GM23338 (cell line): Measurements from ENCODE around the gene AKAP9. TPM values are rescaled to one million over a fixed set of nuclear protein-coding genes. Genes with fewer than 3 reads are reported as not detected.

Experiments used
- ATAC-seq: fragments of 200-7000 bp; cut with Tn5 transposase; 3 replicates; pipeline ENCODE4 v1.9.1; 2020
- DNase-seq: peaks from one replicate; pipeline ENCODE4 v3.0.0-alpha.2; 2015; ENCODE audit warnings: low spot score
- H2AFZ ChIP-seq: fragments of 200-600 bp; sonication (generic); 2 replicates; pipeline ENCODE4 v1.8.0; 2016; ENCODE audit warnings: antibody characterized with exemption, mild to moderate bottlenecking, moderate library complexity
- H3F3A ChIP-seq: fragments of 200-600 bp; sonication (generic); replicated peaks from 2 replicates; pipeline ENCODE4 v1.8.0; 2017; ENCODE audit warnings: antibody characterized with exemption, mixed run types, low read depth
- H3K27ac ChIP-seq: fragments of 200-600 bp; sonication (generic); 2 replicates; pipeline ENCODE4 v1.6.1; 2016; ENCODE audit warnings: low read depth
- H3K27me3 ChIP-seq: fragments of 200-600 bp; sonication (generic); 2 replicates; pipeline ENCODE4 v1.8.0; 2016; ENCODE audit warnings: mild to moderate bottlenecking, mixed run types, moderate library complexity; ENCODE audit not compliant: insufficient read depth
- H3K36me3 ChIP-seq: fragments of 200-600 bp; sonication (generic); 2 replicates; pipeline ENCODE4 v1.8.0; 2016; ENCODE audit warnings: mild to moderate bottlenecking; ENCODE audit not compliant: insufficient read depth
- H3K4me1 ChIP-seq: fragments of 200-600 bp; sonication (generic); 2 replicates; pipeline ENCODE4 v1.8.0; 2016; ENCODE audit warnings: mild to moderate bottlenecking, moderate library complexity; ENCODE audit not compliant: insufficient read depth
- H3K4me2 ChIP-seq: fragments of 200-600 bp; sonication (generic); 2 replicates; pipeline ENCODE4 v1.7.1; 2017; ENCODE audit warnings: mixed run types
- H3K4me3 ChIP-seq: fragments of 200-600 bp; sonication (generic); 2 replicates; pipeline ENCODE4 v1.6.1; 2016; ENCODE audit warnings: mixed run types
- H3K79me2 ChIP-seq: fragments of 200-600 bp; sonication (generic); replicated peaks from 2 replicates; pipeline ENCODE4 v1.8.0; 2017; ENCODE audit warnings: mild to moderate bottlenecking; ENCODE audit not compliant: insufficient read depth
- H3K9me2 ChIP-seq: fragments of 200-600 bp; sonication (generic); 2 replicates; pipeline ENCODE4 v1.8.0; 2017; ENCODE audit not compliant: insufficient read depth
- H4K20me1 ChIP-seq: fragments of 200-600 bp; sonication (generic); replicated peaks from 2 replicates; pipeline ENCODE4 v1.8.0; 2017; ENCODE audit warnings: mild to moderate bottlenecking; ENCODE audit not compliant: insufficient read depth
- H3K27ac Mint-ChIP-seq: 2 replicates; pipeline ENCODE4 v1.8.0; 2020; ENCODE audit warnings: inconsistent platforms, mild to moderate bottlenecking, moderate library complexity, mixed read lengths
- H3K27me3 Mint-ChIP-seq: 3 replicates; pipeline ENCODE4 v1.8.0; 2022; ENCODE audit warnings: low read depth, mild to moderate bottlenecking, moderate library complexity, mixed read lengths, inconsistent platforms; ENCODE audit not compliant: insufficient read depth, poor library complexity
- H3K36me3 Mint-ChIP-seq: 3 replicates; pipeline ENCODE4 v1.8.0; 2021; ENCODE audit warnings: low read depth, mild to moderate bottlenecking, inconsistent platforms, moderate library complexity, mixed read lengths
- H3K4me1 Mint-ChIP-seq: 3 replicates; pipeline ENCODE4 v1.8.0; 2020; ENCODE audit warnings: mild to moderate bottlenecking, inconsistent platforms, mixed read lengths
- H3K4me3 Mint-ChIP-seq: 3 replicates; pipeline ENCODE4 v1.8.0; 2021; ENCODE audit warnings: moderate library complexity, mild to moderate bottlenecking, inconsistent platforms, mixed read lengths
- H3K9me3 Mint-ChIP-seq: 3 replicates; pipeline ENCODE4 v1.8.0; 2020; ENCODE audit warnings: moderate library complexity, mild to moderate bottlenecking, inconsistent platforms, mixed read lengths
- CREB1 ChIP-seq: fragments of 250-450 bp; sonication (Bioruptor Pico); IDR thresholded peaks from 2 replicates; pipeline ENCODE4 v1.5.0; 2020; ENCODE audit warnings: low read depth, mild to moderate bottlenecking, moderate library complexity
- EZH2 ChIP-seq: fragments of 200-600 bp; sonication (generic); IDR thresholded peaks from one replicate; pipeline ENCODE4 v1.8.0; 2017; ENCODE audit warnings: antibody characterized with exemption, mild to moderate bottlenecking, low read depth; ENCODE audit not compliant: unreplicated experiment
- EZH2phosphoT487 ChIP-seq: fragments of 200-600 bp; sonication (generic); IDR thresholded peaks from one replicate; pipeline ENCODE4 v1.8.1; 2018; ENCODE audit warnings: antibody characterized with exemption; ENCODE audit not compliant: unreplicated experiment
- JUNB ChIP-seq: IDR thresholded peaks from one replicate; pipeline ENCODE4 v1.6.1; 2016; ENCODE audit warnings: antibody characterized with exemption; ENCODE audit not compliant: unreplicated experiment
- NANOG ChIP-seq: IDR thresholded peaks from 2 replicates; pipeline ENCODE4 v1.6.1; 2016; ENCODE audit warnings: antibody characterized with exemption, borderline replicate concordance
- STAT1 ChIP-seq: IDR thresholded peaks from one replicate; pipeline ENCODE4 v1.6.1; 2016; ENCODE audit warnings: antibody characterized with exemption; ENCODE audit not compliant: unreplicated experiment
- ZNF114 ChIP-seq: fragments of 250-450 bp; sonication (Bioruptor Pico); IDR thresholded peaks from 2 replicates; pipeline ENCODE4 v1.5.0; 2020; ENCODE audit warnings: mild to moderate bottlenecking, moderate library complexity
- ZNF331 ChIP-seq: fragments of 250-450 bp; sonication (Bioruptor Pico); IDR thresholded peaks from 2 replicates; pipeline ENCODE4 v1.5.0; 2020; ENCODE audit warnings: low read depth, mild to moderate bottlenecking, moderate library complexity
- polyA plus RNA-seq: library from polyadenylated mRNA; unstranded; fragments of >200 nt; fragmentation: Nextera tagmentation; extraction: Ambion mirVana; gene quantifications from 2 replicates; pipeline ENCODE4 v1.2.1, GENCODE V29; 2016
- total RNA-seq: library from RNA; depleted of rRNA; stranded (reverse); fragments of >200 nt; shearing (Covaris generic); gene quantifications from 2 replicates; pipeline ENCODE4 v1.2.3, GENCODE V29; 2014
- TF ChIP-seq, protein P1 (sequence below): fragments of 250-450 bp; sonication (Bioruptor Pico); IDR thresholded peaks from 2 replicates; pipeline ENCODE4 v1.5.0; 2020; ENCODE audit warnings: mild to moderate bottlenecking, moderate library complexity
- TF ChIP-seq, protein P2 (sequence below), 2 experiments: fragments of 200-600 bp in 1 of 2; sonication (generic) in 1 of 2; conservative IDR thresholded peaks; 2 replicates each; pipeline versions ENCODE4 v1.5.1 to v1.6.1; 2016 to 2017; ENCODE audit warnings: antibody characterized with exemption in 2 of 2, low read depth in 2 of 2, mild to moderate bottlenecking in 2 of 2, moderate library complexity in 1 of 2

AKAP9 gene
- total and polyA plus RNA-seq, 2 experiments from 2014 or later: 33.5 to 67.4 TPM

DNA sequence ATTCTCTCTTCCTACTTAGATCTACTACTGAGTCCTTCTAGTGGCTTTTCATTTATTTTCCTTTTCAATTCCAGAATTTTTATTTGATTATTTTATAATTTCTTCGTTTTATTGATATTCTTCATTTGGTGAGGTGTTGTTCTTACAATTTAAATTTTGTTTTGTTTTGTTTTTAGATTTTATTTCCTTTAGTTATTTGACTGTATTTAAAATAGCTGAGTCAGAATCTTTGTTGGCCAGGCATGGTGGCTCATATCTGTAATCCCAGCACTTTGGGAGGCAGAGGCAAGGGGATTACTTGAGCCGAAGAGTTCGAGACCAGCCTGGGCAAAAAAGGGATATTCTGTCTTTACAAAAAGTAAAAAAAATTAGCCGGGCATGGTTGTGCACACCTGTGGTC is 36.1 kb downstream of the AKAP9 start:
- Histone ChIP-seq H3K36me3 (no peaks in the 10 kb centered on the region), H3F3A (no peaks in the 10 kb centered on the region), H3K27me3 (no peaks in the 10 kb centered on the region), H3K4me2 (no peak overlapping the region), H2AFZ (no peak overlapping the region), H3K79me2 (peaks cover 7% of the 10 kb centered on the region; the same call in 1 of the 2 replicates), H3K4me1 (no peaks in the 10 kb centered on the region), H3K27ac (no peak overlapping the region), H3K4me3 (no peak overlapping the region), H3K9me2 (no peaks in the 10 kb centered on the region), H4K20me1 (no peaks in the 10 kb centered on the region)
- no peak overlapping the region for H3K27ac Mint-ChIP-seq
- no peaks in the 10 kb centered on the region for H3K4me1 Mint-ChIP-seq
- no peaks in the 10 kb centered on the region for H3K9me3 Mint-ChIP-seq
- H3K27me3 Mint-ChIP-seq: no peaks in the 10 kb centered on the region
- ATAC-seq (no peak), DNase-seq (no peak)
- H3K36me3 Mint-ChIP-seq: peaks cover 4% of the 10 kb centered on the region; the same call in 2 of the 3 replicates
- TF ChIP-seq, protein P1, sequence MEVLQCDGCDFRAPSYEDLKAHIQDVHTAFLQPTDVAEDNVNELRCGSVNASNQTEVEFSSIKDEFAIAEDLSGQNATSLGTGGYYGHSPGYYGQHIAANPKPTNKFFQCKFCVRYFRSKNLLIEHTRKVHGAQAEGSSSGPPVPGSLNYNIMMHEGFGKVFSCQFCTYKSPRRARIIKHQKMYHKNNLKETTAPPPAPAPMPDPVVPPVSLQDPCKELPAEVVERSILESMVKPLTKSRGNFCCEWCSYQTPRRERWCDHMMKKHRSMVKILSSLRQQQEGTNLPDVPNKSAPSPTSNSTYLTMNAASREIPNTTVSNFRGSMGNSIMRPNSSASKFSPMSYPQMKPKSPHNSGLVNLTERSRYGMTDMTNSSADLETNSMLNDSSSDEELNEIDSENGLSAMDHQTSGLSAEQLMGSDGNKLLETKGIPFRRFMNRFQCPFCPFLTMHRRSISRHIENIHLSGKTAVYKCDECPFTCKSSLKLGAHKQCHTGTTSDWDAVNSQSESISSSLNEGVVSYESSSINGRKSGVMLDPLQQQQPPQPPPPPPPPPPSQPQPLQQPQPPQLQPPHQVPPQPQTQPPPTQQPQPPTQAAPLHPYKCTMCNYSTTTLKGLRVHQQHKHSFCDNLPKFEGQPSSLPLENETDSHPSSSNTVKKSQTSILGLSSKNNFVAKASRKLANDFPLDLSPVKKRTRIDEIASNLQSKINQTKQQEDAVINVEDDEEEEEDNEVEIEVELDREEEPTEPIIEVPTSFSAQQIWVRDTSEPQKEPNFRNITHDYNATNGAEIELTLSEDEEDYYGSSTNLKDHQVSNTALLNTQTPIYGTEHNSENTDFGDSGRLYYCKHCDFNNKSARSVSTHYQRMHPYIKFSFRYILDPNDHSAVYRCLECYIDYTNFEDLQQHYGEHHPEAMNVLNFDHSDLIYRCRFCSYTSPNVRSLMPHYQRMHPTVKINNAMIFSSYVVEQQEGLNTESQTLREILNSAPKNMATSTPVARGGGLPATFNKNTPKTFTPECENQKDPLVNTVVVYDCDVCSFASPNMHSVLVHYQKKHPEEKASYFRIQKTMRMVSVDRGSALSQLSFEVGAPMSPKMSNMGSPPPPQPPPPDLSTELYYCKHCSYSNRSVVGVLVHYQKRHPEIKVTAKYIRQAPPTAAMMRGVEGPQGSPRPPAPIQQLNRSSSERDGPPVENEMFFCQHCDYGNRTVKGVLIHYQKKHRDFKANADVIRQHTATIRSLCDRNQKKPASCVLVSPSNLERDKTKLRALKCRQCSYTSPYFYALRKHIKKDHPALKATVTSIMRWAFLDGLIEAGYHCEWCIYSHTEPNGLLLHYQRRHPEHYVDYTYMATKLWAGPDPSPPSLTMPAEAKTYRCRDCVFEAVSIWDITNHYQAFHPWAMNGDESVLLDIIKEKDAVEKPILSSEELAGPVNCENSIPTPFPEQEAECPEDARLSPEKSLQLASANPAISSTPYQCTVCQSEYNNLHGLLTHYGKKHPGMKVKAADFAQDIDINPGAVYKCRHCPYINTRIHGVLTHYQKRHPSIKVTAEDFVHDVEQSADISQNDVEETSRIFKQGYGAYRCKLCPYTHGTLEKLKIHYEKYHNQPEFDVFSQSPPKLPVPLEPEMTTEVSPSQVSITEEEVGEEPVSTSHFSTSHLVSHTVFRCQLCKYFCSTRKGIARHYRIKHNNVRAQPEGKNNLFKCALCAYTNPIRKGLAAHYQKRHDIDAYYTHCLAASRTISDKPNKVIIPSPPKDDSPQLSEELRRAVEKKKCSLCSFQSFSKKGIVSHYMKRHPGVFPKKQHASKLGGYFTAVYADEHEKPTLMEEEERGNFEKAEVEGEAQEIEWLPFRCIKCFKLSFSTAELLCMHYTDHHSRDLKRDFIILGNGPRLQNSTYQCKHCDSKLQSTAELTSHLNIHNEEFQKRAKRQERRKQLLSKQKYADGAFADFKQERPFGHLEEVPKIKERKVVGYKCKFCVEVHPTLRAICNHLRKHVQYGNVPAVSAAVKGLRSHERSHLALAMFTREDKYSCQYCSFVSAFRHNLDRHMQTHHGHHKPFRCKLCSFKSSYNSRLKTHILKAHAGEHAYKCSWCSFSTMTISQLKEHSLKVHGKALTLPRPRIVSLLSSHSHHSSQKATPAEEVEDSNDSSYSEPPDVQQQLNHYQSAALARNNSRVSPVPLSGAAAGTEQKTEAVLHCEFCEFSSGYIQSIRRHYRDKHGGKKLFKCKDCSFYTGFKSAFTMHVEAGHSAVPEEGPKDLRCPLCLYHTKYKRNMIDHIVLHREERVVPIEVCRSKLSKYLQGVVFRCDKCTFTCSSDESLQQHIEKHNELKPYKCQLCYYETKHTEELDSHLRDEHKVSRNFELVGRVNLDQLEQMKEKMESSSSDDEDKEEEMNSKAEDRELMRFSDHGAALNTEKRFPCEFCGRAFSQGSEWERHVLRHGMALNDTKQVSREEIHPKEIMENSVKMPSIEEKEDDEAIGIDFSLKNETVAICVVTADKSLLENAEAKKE (CRISPR knock-in tag): no peak
- TF ChIP-seq EZH2phosphoT487 (no peak), ZNF331 (CRISPR knock-in tag) (no peak), NANOG (no peak), EZH2 (no peak), ZNF114 (no peak), STAT1 (no peak), CREB1 (CRISPR knock-in tag) (no peak), JUNB (no peak)
- TF ChIP-seq, protein P2, sequence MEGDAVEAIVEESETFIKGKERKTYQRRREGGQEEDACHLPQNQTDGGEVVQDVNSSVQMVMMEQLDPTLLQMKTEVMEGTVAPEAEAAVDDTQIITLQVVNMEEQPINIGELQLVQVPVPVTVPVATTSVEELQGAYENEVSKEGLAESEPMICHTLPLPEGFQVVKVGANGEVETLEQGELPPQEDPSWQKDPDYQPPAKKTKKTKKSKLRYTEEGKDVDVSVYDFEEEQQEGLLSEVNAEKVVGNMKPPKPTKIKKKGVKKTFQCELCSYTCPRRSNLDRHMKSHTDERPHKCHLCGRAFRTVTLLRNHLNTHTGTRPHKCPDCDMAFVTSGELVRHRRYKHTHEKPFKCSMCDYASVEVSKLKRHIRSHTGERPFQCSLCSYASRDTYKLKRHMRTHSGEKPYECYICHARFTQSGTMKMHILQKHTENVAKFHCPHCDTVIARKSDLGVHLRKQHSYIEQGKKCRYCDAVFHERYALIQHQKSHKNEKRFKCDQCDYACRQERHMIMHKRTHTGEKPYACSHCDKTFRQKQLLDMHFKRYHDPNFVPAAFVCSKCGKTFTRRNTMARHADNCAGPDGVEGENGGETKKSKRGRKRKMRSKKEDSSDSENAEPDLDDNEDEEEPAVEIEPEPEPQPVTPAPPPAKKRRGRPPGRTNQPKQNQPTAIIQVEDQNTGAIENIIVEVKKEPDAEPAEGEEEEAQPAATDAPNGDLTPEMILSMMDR (conservative IDR thresholded peaks at IDR 0.05; ENCODE audit: low read depth in 2 of 2): no peak
- H3K4me3 Mint-ChIP-seq: no peak overlapping the region
